ENCODE measurements around the gene LRRC38. TPM values are rescaled to one million over a fixed set of nuclear protein-coding genes. Genes with fewer than 3 reads are reported as not detected.
"Not testable (repeated sequence)": the region's sequence is repeated elsewhere in the genome, so short reads cannot be mapped to it uniquely, and the experiment has no call there.

The LRRC38 gene
- total RNA-seq (2014; rRNA removed): 2.6 and 4.8 TPM in 2 replicates
- Bru-seq, nascent RNA: percentile 33 among the genes with signal in this experiment
- percentile 30 among the genes with signal in this experiment for BruChase-seq, experiment 1, labeled RNA remaining after a 6-hour chase
- BruChase-seq, experiment 2, labeled RNA remaining after a 2-hour chase: percentile 19 among the genes with signal in this experiment
- long read RNA-seq, partial matches to known transcripts: 0 of 2 reads
- long read RNA-seq, other reads (novel, unspliced or antisense): 0 of 2 reads

GRCh38 chr1:13513895-13514546 lies at the start of gene LRRC38:
Gene LRRC38 (minus strand): TSS chr1:13514003. CDS start chr1:13513593, 410 bp downstream.
- Histone ChIP-seq H3K4me1 (ENCODE audit: insufficient read depth, low read length) (no peaks in the 10 kb centered on the region), H3K4me3 (ENCODE audit: low read length) (peak within 1 kb of the TSS; percentile 35; the same call in 1 of the 2 replicates), H3K27me3 (ENCODE audit: low read length) (peaks cover 89% of the 10 kb centered on the region), H3K27ac (ENCODE audit: low read length) (no peak within 1 kb of the TSS), H3K9ac (ENCODE audit: low read length) (no peak within 1 kb of the TSS), H3F3A (ENCODE audit: low read length, unreplicated experiment) (no peaks in the 10 kb centered on the region), H3K79me2 (ENCODE audit: low read length) (0 out of 2 replicates have a peak, but pooled peaks cover 5% of the 10 kb centered on the region), H2AFZ (ENCODE audit: low read length) (no peak within 1 kb of the TSS), H4K20me1 (ENCODE audit: low read length) (no peaks in the 10 kb centered on the region), H3K36me3 (ENCODE audit: low read depth, low read length) (no peaks in the 10 kb centered on the region), H3K9me2 (replicated peaks; ENCODE audit: low read length) (no peaks in the 10 kb centered on the region), H3K9me3 (ENCODE audit: low read length) (no peaks in the 10 kb centered on the region), H3K4me2 (ENCODE audit: low read length) (no peak within 1 kb of the TSS; the same call in 1 of the 2 replicates)
- DNase-seq (peak; percentile 18), ATAC-seq (peak; percentile 63)
- intact Hi-C loops (cut with micrococcal nuclease): no loop called here
- POLR2A ChIA-PET (ENCODE audit: unreplicated experiment): no interaction called here
- no TSS peak for BruUV-seq (replicated peaks)
- CTCF ChIA-PET: no interaction called here
- TF ChIP-seq EZH2phosphoT487 (IDR thresholded peaks at IDR 0.05; ENCODE audit: borderline replicate concordance, low read length): no peak
- TF ChIP-seq CTCF (conservative IDR thresholded peaks at IDR 0.05; ENCODE audit: low read depth, low read length): peak; percentile 23; the same call in 1 of the 2 replicates
- TF ChIP-seq EZH2 (IDR thresholded peaks at IDR 0.05; ENCODE audit: low read length, unreplicated experiment): no peak

- BruUV-seq (replicated peaks); CTCF ChIA-PET: not testable (repeated sequence)
Measured at GRCh38 chr1:13562981-13563380, 49.2 kb upstream of the LRRC38 start.

GRCh38 chr1:13560541-13560940 lies 46.7 kb upstream of the LRRC38 start:
- no peak overlapping the region for H3K4me2 ChIP-seq (ENCODE audit: low read length)
- no peaks in the 10 kb centered on the region for H3K9me3 ChIP-seq (ENCODE audit: low read length)
- no peak overlapping the region for H3K9ac ChIP-seq (ENCODE audit: low read length)
- H3K36me3 ChIP-seq (ENCODE audit: low read depth, low read length): no peaks in the 10 kb centered on the region
- intact Hi-C loops (cut with micrococcal nuclease): no loop called here
- CTCF ChIA-PET: no interaction called here
- ATAC-seq (no peak), DNase-seq (no peak)
- H3K9me2 ChIP-seq (replicated peaks; ENCODE audit: low read length): no peaks in the 10 kb centered on the region
- H3F3A ChIP-seq (ENCODE audit: low read length, unreplicated experiment): no peaks in the 10 kb centered on the region
- H3K4me1 ChIP-seq (ENCODE audit: insufficient read depth, low read length): no peaks in the 10 kb centered on the region
- no peak for TF ChIP-seq EZH2phosphoT487 (IDR thresholded peaks at IDR 0.05; ENCODE audit: borderline replicate concordance, low read length)
- no peak for TF ChIP-seq CTCF (conservative IDR thresholded peaks at IDR 0.05; ENCODE audit: low read depth, low read length)
- TF ChIP-seq EZH2 (IDR thresholded peaks at IDR 0.05; ENCODE audit: low read length, unreplicated experiment): no peak
- no TSS peak for BruUV-seq (replicated peaks)
- H4K20me1 ChIP-seq (ENCODE audit: low read length): no peaks in the 10 kb centered on the region
- POLR2A ChIA-PET (ENCODE audit: unreplicated experiment): no interaction called here
- no peaks in the 10 kb centered on the region for H3K79me2 ChIP-seq (ENCODE audit: low read length)
- no peak overlapping the region for H3K27ac ChIP-seq (ENCODE audit: low read length)
- no peak overlapping the region for H3K4me3 ChIP-seq (ENCODE audit: low read length)
- no peak overlapping the region for H2AFZ ChIP-seq (ENCODE audit: low read length)
- peaks cover 64% of the 10 kb centered on the region for H3K27me3 ChIP-seq (ENCODE audit: low read length)

More at GRCh38 chr1:13562981-13563380, 49.2 kb upstream of the LRRC38 start:
- H3F3A ChIP-seq (ENCODE audit: low read length, unreplicated experiment); H2AFZ ChIP-seq (ENCODE audit: low read length); H3K79me2 ChIP-seq (ENCODE audit: low read length); H3K27ac ChIP-seq (ENCODE audit: low read length); H4K20me1 ChIP-seq (ENCODE audit: low read length); DNase-seq; H3K9me2 ChIP-seq (replicated peaks; ENCODE audit: low read length); H3K4me3 ChIP-seq (ENCODE audit: low read length); H3K4me2 ChIP-seq (ENCODE audit: low read length); POLR2A ChIA-PET (ENCODE audit: unreplicated experiment); intact Hi-C loops (cut with micrococcal nuclease); H3K9ac ChIP-seq (ENCODE audit: low read length); H3K36me3 ChIP-seq (ENCODE audit: low read depth, low read length); H3K4me1 ChIP-seq (ENCODE audit: insufficient read depth, low read length); ATAC-seq; H3K9me3 ChIP-seq (ENCODE audit: low read length): not testable (repeated sequence)
- peaks cover 55% of the 10 kb centered on the region for H3K27me3 ChIP-seq (ENCODE audit: low read length)
